ENCODE measurements around the gene KIFBP.
"Not testable (repeated sequence)": the region's sequence is repeated elsewhere in the genome, so short reads cannot be mapped to it uniquely, and the experiment has no call there.

Gene KIFBP

GRCh38 chr10:68997211-68997610 lies 8.6 kb downstream of the KIFBP start:
- no peak for DNase-seq (ENCODE audit: low read depth in 2 of 2)

GRCh38 chr10:69004821-69005220 lies 16.2 kb downstream of the KIFBP start:
- DNase-seq (ENCODE audit: low read depth in 2 of 2) = no peak

GRCh38 chr10:69005704-69006485 lies 17.3 kb downstream of the KIFBP start:
- no peak for DNase-seq (ENCODE audit: low read depth in 2 of 2)

GRCh38 chr10:69007260-69007659 lies 18.7 kb downstream of the KIFBP start:
- no peak for DNase-seq (ENCODE audit: low read depth in 2 of 2)

- DNase-seq (ENCODE audit: low read depth in 2 of 2) = no peak
Measured at GRCh38 chr10:69009360-69009759, 20.8 kb downstream of the KIFBP start.

- no peak for DNase-seq (ENCODE audit: low read depth in 2 of 2)
Measured at GRCh38 chr10:69010151-69010640, 21.6 kb downstream of the KIFBP start.

GRCh38 chr10:69012778-69013177 lies 24.2 kb downstream of the KIFBP start:
- DNase-seq (ENCODE audit: low read depth in 2 of 2) = not testable (repeated sequence)

- no peak for DNase-seq (ENCODE audit: low read depth in 2 of 2)
Measured at GRCh38 chr10:69014171-69014570, 25.6 kb downstream of the KIFBP start.

GRCh38 chr10:69018613-69019012 lies 30.0 kb downstream of the KIFBP start:
- DNase-seq (ENCODE audit: low read depth in 2 of 2) = no peak

GRCh38 chr10:69022611-69023010 lies 34.0 kb downstream of the KIFBP start:
- DNase-seq (ENCODE audit: low read depth in 2 of 2) = no peak

GRCh38 chr10:69025370-69025896 lies 36.8 kb downstream of the KIFBP start:
- DNase-seq (ENCODE audit: low read depth in 2 of 2) = no peak

GRCh38 chr10:69033256-69033655 lies 44.7 kb downstream of the KIFBP start:
- DNase-seq (ENCODE audit: low read depth in 2 of 2) = no peak

- DNase-seq (ENCODE audit: low read depth in 2 of 2) = no peak
Measured at GRCh38 chr10:69037489-69037888, 48.9 kb downstream of the KIFBP start.

- DNase-seq (ENCODE audit: low read depth in 2 of 2) = not testable (repeated sequence)
Measured at GRCh38 chr10:69040904-69041303, 52.3 kb downstream of the KIFBP start.

GRCh38 chr10:69042417-69042816 lies 53.8 kb downstream of the KIFBP start:
- DNase-seq (ENCODE audit: low read depth in 2 of 2) = no peak

GRCh38 chr10:69042838-69043237 lies 54.2 kb downstream of the KIFBP start:
- DNase-seq (ENCODE audit: low read depth in 2 of 2) = no peak

- no peak for DNase-seq (ENCODE audit: low read depth in 2 of 2)
Measured at GRCh38 chr10:69043931-69044531, 55.4 kb downstream of the KIFBP start.

GRCh38 chr10:69044546-69044945 lies 55.9 kb downstream of the KIFBP start:
- no peak for DNase-seq (ENCODE audit: low read depth in 2 of 2)

GRCh38 chr10:69045441-69046300 lies 57.1 kb downstream of the KIFBP start:
- no peak for DNase-seq (ENCODE audit: low read depth in 2 of 2)

GRCh38 chr10:69047111-69047832 lies 58.7 kb downstream of the KIFBP start:
- DNase-seq (ENCODE audit: low read depth in 2 of 2) = no peak

- DNase-seq (ENCODE audit: low read depth in 2 of 2) = peak in 1 of 2 donors; percentile 44
Measured at GRCh38 chr10:69048103-69048502, 59.5 kb downstream of the KIFBP start.

Data from stimulated activated CD4-positive, alpha-beta T cell treated with anti-CD3 and anti-CD28 coated beads, Interleukin-4, amount 100 ng/mL, for 48 hours (primary cell).